ENCODE measurements around the gene FAR2. TPM values are rescaled to one million over a fixed set of nuclear protein-coding genes. Genes with fewer than 3 reads are reported as not detected.
"Not testable (repeated sequence)": the region's sequence is repeated elsewhere in the genome, so short reads cannot be mapped to it uniquely, and the experiment has no call there.

FAR2 gene
- total RNA-seq, 2 donors from 2014 or later, result 1.0 TPM; not detected in 1

GRCh38 chr12:29374913-29375312 is 225.8 kb downstream of the FAR2 start:
- Histone ChIP-seq H3K36me3 (replicated peaks in 1 of 2; ENCODE audit: insufficient read depth in 1 of 2, low read depth in 2 of 2) (no peaks in the 10 kb centered on the region), H3K27me3 (no peaks in the 10 kb centered on the region), H3K9me3 (no peaks in the 10 kb centered on the region), H3K4me1 (peaks cover 23% of the 10 kb centered on the region), H3K27ac (no peak overlapping the region), H3K4me3 (no peak overlapping the region)
- intact Hi-C loops (cut with DNase I), result no loop called here
- TF ChIP-seq, protein P1, sequence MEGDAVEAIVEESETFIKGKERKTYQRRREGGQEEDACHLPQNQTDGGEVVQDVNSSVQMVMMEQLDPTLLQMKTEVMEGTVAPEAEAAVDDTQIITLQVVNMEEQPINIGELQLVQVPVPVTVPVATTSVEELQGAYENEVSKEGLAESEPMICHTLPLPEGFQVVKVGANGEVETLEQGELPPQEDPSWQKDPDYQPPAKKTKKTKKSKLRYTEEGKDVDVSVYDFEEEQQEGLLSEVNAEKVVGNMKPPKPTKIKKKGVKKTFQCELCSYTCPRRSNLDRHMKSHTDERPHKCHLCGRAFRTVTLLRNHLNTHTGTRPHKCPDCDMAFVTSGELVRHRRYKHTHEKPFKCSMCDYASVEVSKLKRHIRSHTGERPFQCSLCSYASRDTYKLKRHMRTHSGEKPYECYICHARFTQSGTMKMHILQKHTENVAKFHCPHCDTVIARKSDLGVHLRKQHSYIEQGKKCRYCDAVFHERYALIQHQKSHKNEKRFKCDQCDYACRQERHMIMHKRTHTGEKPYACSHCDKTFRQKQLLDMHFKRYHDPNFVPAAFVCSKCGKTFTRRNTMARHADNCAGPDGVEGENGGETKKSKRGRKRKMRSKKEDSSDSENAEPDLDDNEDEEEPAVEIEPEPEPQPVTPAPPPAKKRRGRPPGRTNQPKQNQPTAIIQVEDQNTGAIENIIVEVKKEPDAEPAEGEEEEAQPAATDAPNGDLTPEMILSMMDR (IDR thresholded peaks at IDR 0.05), result no peak
- TF ChIP-seq POLR2A (IDR thresholded peaks at IDR 0.05), result no peak
- DNase-seq, result no peak
- no peak for ATAC-seq
- 71 to 74% methylated on average over 4 of the region's 4 CpGs for WGBS, 2 donors

DNA sequence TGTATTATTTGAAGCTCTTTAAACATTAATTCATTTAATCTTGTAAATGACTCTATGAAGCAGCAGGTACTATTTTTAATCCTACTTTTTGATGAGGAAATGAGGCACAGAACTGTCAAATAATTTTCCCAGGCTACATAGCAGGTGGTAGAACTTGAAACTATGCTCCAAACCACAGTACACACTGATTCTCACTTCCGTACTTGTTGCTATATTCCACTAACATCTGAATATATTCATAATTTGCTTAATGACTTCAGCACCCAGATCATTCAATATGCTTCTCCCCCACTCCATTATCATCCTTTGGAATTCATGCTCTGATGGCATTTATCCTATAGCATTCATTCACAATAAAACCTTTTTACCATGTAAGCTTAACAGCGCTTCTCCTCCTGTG is 227.0 kb downstream of the FAR2 start:
- TF ChIP-seq, protein P1 (IDR thresholded peaks at IDR 0.05), result no peak
- TF ChIP-seq POLR2A (IDR thresholded peaks at IDR 0.05), result no peak
- no peak overlapping the region for H3K4me3 ChIP-seq
- intact Hi-C loops (cut with DNase I), result no loop called here
- DNase-seq (no peak), ATAC-seq (no peak)
- no peaks in the 10 kb centered on the region for H3K27me3 ChIP-seq
- H3K36me3 ChIP-seq (replicated peaks in 1 of 2; ENCODE audit: insufficient read depth in 1 of 2, low read depth in 2 of 2), result no peaks in the 10 kb centered on the region
- 96% methylated on average over 2 of the region's 2 CpGs for WGBS, 2 donors
- no peak overlapping the region for H3K27ac ChIP-seq
- peaks cover 25% of the 10 kb centered on the region for H3K4me1 ChIP-seq
- H3K9me3 ChIP-seq, result no peaks in the 10 kb centered on the region

GRCh38 chr12:29380536-29381523 is 231.8 kb downstream of the FAR2 start, which contains the start of gene ERGIC2:
Gene ERGIC2 (minus strand): TSS chr12:29381172. CDS start chr12:29371633, 9,539 bp downstream.
- Histone ChIP-seq H3K9me3 (no peaks in the 10 kb centered on the region), H3K27ac (peak within 1 kb of the TSS; percentile 81 to 93 (median 89)), H3K4me1 (peaks cover 10% of the 10 kb centered on the region), H3K27me3 (no peaks in the 10 kb centered on the region), H3K4me3 (peak within 1 kb of the TSS; percentile 63 to 81), H3K36me3 (replicated peaks in 1 of 2; ENCODE audit: insufficient read depth in 1 of 2, low read depth in 2 of 2) (no peaks in the 10 kb centered on the region)
- ATAC-seq, result peak; percentile 100
- intact Hi-C loops (cut with DNase I), result no loop called here
- TF ChIP-seq, protein P1 (IDR thresholded peaks at IDR 0.05), result peak in 1 of 7 experiments; percentile 23
- TF ChIP-seq POLR2A (IDR thresholded peaks at IDR 0.05), result peak; percentile 45 to 91 (median 88)
- peak; percentile 93 to 98 (median 94) for DNase-seq
- 0% methylated on average over 44 to 55 of the region's 55 CpGs for whole genome bisulfite sequencing, 2 donors

- Histone ChIP-seq H3K4me3 (no peak overlapping the region), H3K27me3 (no peaks in the 10 kb centered on the region), H3K27ac (no peak overlapping the region), H3K4me1 (peaks cover 10% of the 10 kb centered on the region), H3K36me3 (replicated peaks in 1 of 2; ENCODE audit: insufficient read depth in 1 of 2, low read depth in 2 of 2) (no peaks in the 10 kb centered on the region), H3K9me3 (no peaks in the 10 kb centered on the region)
- TF ChIP-seq, protein P1 (IDR thresholded peaks at IDR 0.05), result no peak
- TF ChIP-seq POLR2A (IDR thresholded peaks at IDR 0.05), result no peak
- ATAC-seq (no peak), DNase-seq (no peak)
- intact Hi-C loops (cut with DNase I), result no loop called here
- WGBS, 2 donors, result 93 to 97% methylated on average over 2 of the region's 2 CpGs
Observed at GRCh38 chr12:29382251-29382650, 233.2 kb downstream of the FAR2 start.

DNA sequence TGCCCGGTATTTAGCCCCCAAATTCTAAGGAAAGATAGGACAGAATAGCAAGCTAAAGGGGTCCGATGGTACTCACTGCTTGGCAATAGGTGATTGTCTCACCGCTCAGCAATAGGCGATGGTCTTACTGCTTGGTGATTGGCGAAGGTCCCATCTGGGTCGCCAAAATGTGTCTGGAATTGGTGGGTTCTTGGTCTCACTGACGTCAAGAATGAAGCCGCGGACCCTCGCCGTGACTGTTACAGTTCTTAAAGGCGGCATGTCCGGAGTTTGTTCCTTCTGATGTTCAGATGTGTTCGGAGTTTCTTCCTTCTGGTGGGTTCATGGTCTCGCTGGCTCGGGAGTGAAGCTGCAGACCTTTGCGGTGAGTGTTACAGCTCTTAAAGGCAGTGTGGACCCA is 236.1 kb downstream of the FAR2 start:
- H3K4me3 ChIP-seq; H3K36me3 ChIP-seq (replicated peaks in 1 of 2; ENCODE audit: insufficient read depth in 1 of 2, low read depth in 2 of 2); H3K9me3 ChIP-seq; DNase-seq; H3K27me3 ChIP-seq; intact Hi-C loops (cut with DNase I); H3K4me1 ChIP-seq; H3K27ac ChIP-seq; ATAC-seq: not testable (repeated sequence)
- WGBS, 2 donors, result 88 to 91% methylated on average over 16 to 17 of the region's 17 CpGs

Other genes with a start within 250 kb of the FAR2 start
- gene ERGIC2, start 231.9 kb downstream of the FAR2 start, total RNA-seq, result 10 to 100 TPM; 12.5 to 38.4 TPM